GM18907 (cell line): ENCODE results near the gene RCC2.
"Not testable (repeated sequence)": the region's sequence is repeated elsewhere in the genome, so short reads cannot be mapped to it uniquely, and the experiment has no call there.

Experiments used
- ATAC-seq: cut with Tn5 transposase; IDR thresholded peaks from one replicate; pipeline ENCODE4 v1.9.1; 2021; ENCODE audit warnings: mild to moderate bottlenecking, moderate library complexity; ENCODE audit not compliant: unreplicated experiment

The RCC2 gene

GRCh38 chr1:17422461-17422860 lies 17.0 kb downstream of the RCC2 start:
- ATAC-seq: no peak

- no peak for ATAC-seq
Observed at GRCh38 chr1:17420391-17420918, 19.0 kb downstream of the RCC2 start.

GRCh38 chr1:17419626-17420328 lies 19.7 kb downstream of the RCC2 start:
- peak; percentile 52 for ATAC-seq

GRCh38 chr1:17416389-17416788 lies 23.1 kb downstream of the RCC2 start:
- no peak for ATAC-seq

GRCh38 chr1:17414022-17414421 lies 25.5 kb downstream of the RCC2 start:
- no peak for ATAC-seq

GRCh38 chr1:17412093-17412870 lies 27.2 kb downstream of the RCC2 start:
- ATAC-seq: no peak

GRCh38 chr1:17409391-17409811 lies 30.1 kb downstream of the RCC2 start:
- ATAC-seq: no peak

- ATAC-seq: not testable (repeated sequence)
Observed at GRCh38 chr1:17407786-17408514, 31.5 kb downstream of the RCC2 start.

GRCh38 chr1:17406760-17407475 lies 32.6 kb downstream of the RCC2 start:
- not testable (repeated sequence) for ATAC-seq

- ATAC-seq: no peak
Observed at GRCh38 chr1:17405898-17406759, 33.3 kb downstream of the RCC2 start.

GRCh38 chr1:17404820-17405219 lies 34.7 kb downstream of the RCC2 start:
- no peak for ATAC-seq

GRCh38 chr1:17404034-17404684 lies 35.3 kb downstream of the RCC2 start:
- no peak for ATAC-seq

GRCh38 chr1:17403081-17403480 lies 36.4 kb downstream of the RCC2 start:
- ATAC-seq: no peak

GRCh38 chr1:17401841-17402240 lies 37.6 kb downstream of the RCC2 start:
- no peak for ATAC-seq

GRCh38 chr1:17400725-17401341 lies 38.6 kb downstream of the RCC2 start:
- ATAC-seq: no peak

GRCh38 chr1:17397910-17398695 lies 41.4 kb downstream of the RCC2 start:
- no peak for ATAC-seq

- ATAC-seq: no peak
Observed at GRCh38 chr1:17393230-17393629, 46.2 kb downstream of the RCC2 start.

- ATAC-seq: no peak
Observed at GRCh38 chr1:17392199-17392740, 47.2 kb downstream of the RCC2 start.
